ENCODE measurements around the gene LARGE1.

Gene LARGE1

GRCh38 chr22:33275073-33275443 is 645.2 kb downstream of the LARGE1 start:
- Histone ChIP-seq H3K4me1 (ENCODE audit: control insufficient read depth, insufficient read depth, low read length) (peaks cover 16% of the 10 kb centered on the region), H3K9me3 (ENCODE audit: control insufficient read depth, low read length) (no peaks in the 10 kb centered on the region), H3K27me3 (replicated peaks; ENCODE audit: control insufficient read depth, insufficient read depth, low read length) (no peaks in the 10 kb centered on the region), H3K9ac (ENCODE audit: low read length) (no peak overlapping the region), H3K4me3 (ENCODE audit: low read length) (no peak overlapping the region), H3K36me3 (ENCODE audit: control insufficient read depth, insufficient read depth, low read length, severe bottlenecking) (peaks cover 11% of the 10 kb centered on the region)
- no peak for DNase-seq (ENCODE audit: low read depth)

GRCh38 chr22:33274214-33275072 is 645.8 kb downstream of the LARGE1 start:
- Histone ChIP-seq H3K4me1 (ENCODE audit: control insufficient read depth, insufficient read depth, low read length) (peaks cover 16% of the 10 kb centered on the region), H3K9ac (ENCODE audit: low read length) (no peak overlapping the region), H3K9me3 (ENCODE audit: control insufficient read depth, low read length) (no peaks in the 10 kb centered on the region), H3K4me3 (ENCODE audit: low read length) (no peak overlapping the region), H3K27me3 (replicated peaks; ENCODE audit: control insufficient read depth, insufficient read depth, low read length) (no peaks in the 10 kb centered on the region), H3K36me3 (ENCODE audit: control insufficient read depth, insufficient read depth, low read length, severe bottlenecking) (peaks cover 11% of the 10 kb centered on the region)
- peak; percentile 7 for DNase-seq (ENCODE audit: low read depth)

DNA sequence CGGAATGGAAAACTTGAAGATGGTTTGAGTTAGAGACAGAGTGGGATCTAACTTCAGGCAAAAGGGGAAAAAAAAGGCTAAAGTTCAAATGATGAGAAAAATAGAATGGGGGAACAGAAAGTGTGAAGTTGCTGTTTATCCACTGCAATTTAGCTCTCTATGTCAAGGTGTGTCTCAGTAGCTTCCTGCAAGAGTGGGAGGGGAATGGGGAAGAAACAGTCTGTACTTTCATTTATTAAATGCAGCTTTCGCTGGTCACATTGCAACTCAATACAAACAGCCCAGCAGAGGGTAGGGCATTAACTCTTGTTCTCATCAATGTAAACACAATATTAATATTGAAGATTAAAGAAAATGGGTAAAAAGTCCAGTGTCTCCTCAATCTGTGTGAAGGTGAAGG is 647.4 kb downstream of the LARGE1 start:
- Histone ChIP-seq H3K9ac (ENCODE audit: low read length) (no peak overlapping the region), H3K4me1 (ENCODE audit: control insufficient read depth, insufficient read depth, low read length) (peaks cover 16% of the 10 kb centered on the region), H3K36me3 (ENCODE audit: control insufficient read depth, insufficient read depth, low read length, severe bottlenecking) (peaks cover 11% of the 10 kb centered on the region), H3K4me3 (ENCODE audit: low read length) (no peak overlapping the region), H3K27me3 (replicated peaks; ENCODE audit: control insufficient read depth, insufficient read depth, low read length) (no peaks in the 10 kb centered on the region), H3K9me3 (ENCODE audit: control insufficient read depth, low read length) (no peaks in the 10 kb centered on the region)
- DNase-seq (ENCODE audit: low read depth) = no peak

DNA sequence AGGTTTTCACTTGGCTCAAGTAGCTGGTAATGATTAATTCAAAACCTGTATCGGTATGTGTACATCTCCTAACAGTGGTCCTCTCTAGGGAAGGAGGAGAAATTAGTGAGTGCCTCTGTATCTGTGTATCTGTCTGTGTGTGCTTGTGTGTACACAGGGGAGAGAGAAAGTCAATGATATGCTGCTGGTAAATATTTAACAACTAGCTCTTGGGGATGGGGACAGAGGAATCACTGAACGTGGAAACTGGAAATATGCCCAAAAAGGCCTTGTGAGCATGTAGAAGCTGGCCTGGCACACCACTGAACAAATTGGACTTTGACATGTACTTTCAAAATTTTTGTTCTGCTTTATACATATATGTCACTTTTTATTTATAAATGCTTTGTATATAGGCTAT is 648.1 kb downstream of the LARGE1 start:
- Histone ChIP-seq H3K27me3 (replicated peaks; ENCODE audit: control insufficient read depth, insufficient read depth, low read length) (no peaks in the 10 kb centered on the region), H3K4me1 (ENCODE audit: control insufficient read depth, insufficient read depth, low read length) (peaks cover 16% of the 10 kb centered on the region), H3K4me3 (ENCODE audit: low read length) (no peak overlapping the region), H3K9ac (ENCODE audit: low read length) (no peak overlapping the region), H3K9me3 (ENCODE audit: control insufficient read depth, low read length) (no peaks in the 10 kb centered on the region), H3K36me3 (ENCODE audit: control insufficient read depth, insufficient read depth, low read length, severe bottlenecking) (peaks cover 10% of the 10 kb centered on the region)
- DNase-seq (ENCODE audit: low read depth) = no peak

DNA sequence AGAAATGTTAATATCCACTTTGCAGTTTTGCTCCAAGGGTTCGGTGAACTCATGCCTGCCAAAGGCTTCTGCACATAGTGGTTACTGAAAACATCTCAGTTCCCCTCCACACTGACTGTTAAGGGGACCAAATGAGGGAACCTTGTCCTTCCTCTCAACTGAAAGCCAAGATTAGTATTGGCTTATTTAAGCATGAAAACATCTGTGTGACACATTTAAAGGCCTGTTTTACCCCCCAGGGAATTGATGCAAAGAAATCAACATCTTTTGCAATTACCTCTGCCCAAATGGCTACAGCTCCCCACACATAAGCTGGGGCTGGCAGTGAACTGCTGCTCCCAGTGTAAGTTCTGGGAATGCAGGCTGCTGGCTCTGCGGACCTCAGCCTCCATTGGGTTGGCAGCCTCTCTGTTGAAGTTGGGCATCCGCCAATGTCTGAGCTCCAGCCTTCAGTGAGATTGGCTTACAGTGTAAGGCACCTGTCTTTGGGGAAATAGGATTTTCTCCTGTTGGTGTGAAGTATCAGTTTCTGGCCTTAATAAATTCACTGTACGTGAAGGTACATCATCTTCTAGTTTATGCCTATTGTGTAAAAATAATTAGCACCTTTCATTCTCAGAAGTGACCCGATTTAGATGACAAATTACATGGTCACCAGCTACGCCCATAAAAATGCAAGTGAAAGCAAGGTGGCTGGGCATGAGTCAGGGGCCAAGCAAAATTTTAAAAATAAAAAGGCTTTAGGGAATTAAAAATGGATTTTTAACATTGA is 648.7 kb downstream of the LARGE1 start:
- peaks cover 16% of the 10 kb centered on the region for H3K4me1 ChIP-seq (ENCODE audit: control insufficient read depth, insufficient read depth, low read length)
- no peaks in the 10 kb centered on the region for H3K27me3 ChIP-seq (replicated peaks; ENCODE audit: control insufficient read depth, insufficient read depth, low read length)
- H3K9ac ChIP-seq (ENCODE audit: low read length) = no peak overlapping the region
- no peak overlapping the region for H3K4me3 ChIP-seq (ENCODE audit: low read length)
- DNase-seq (ENCODE audit: low read depth) = peak; percentile 46
- H3K9me3 ChIP-seq (ENCODE audit: control insufficient read depth, low read length) = no peaks in the 10 kb centered on the region
- peaks cover 4% of the 10 kb centered on the region for H3K36me3 ChIP-seq (ENCODE audit: control insufficient read depth, insufficient read depth, low read length, severe bottlenecking)

GRCh38 chr22:33270596-33270995 is 649.7 kb downstream of the LARGE1 start:
- H3K9ac ChIP-seq (ENCODE audit: low read length) = no peak overlapping the region
- no peak for DNase-seq (ENCODE audit: low read depth)
- no peaks in the 10 kb centered on the region for H3K9me3 ChIP-seq (ENCODE audit: control insufficient read depth, low read length)
- peaks cover 16% of the 10 kb centered on the region for H3K4me1 ChIP-seq (ENCODE audit: control insufficient read depth, insufficient read depth, low read length)
- no peaks in the 10 kb centered on the region for H3K36me3 ChIP-seq (ENCODE audit: control insufficient read depth, insufficient read depth, low read length, severe bottlenecking)
- H3K27me3 ChIP-seq (replicated peaks; ENCODE audit: control insufficient read depth, insufficient read depth, low read length) = no peaks in the 10 kb centered on the region
- no peak overlapping the region for H3K4me3 ChIP-seq (ENCODE audit: low read length)

- no peak for DNase-seq (ENCODE audit: low read depth)
- no peak overlapping the region for H3K9ac ChIP-seq (ENCODE audit: low read length)
- H3K36me3 ChIP-seq (ENCODE audit: control insufficient read depth, insufficient read depth, low read length, severe bottlenecking) = no peaks in the 10 kb centered on the region
- H3K9me3 ChIP-seq (ENCODE audit: control insufficient read depth, low read length) = peaks cover 4% of the 10 kb centered on the region
- H3K4me3 ChIP-seq (ENCODE audit: low read length) = no peak overlapping the region
- H3K4me1 ChIP-seq (ENCODE audit: control insufficient read depth, insufficient read depth, low read length) = no peaks in the 10 kb centered on the region
- H3K27me3 ChIP-seq (replicated peaks; ENCODE audit: control insufficient read depth, insufficient read depth, low read length) = peaks cover 44% of the 10 kb centered on the region
Observed at GRCh38 chr22:33261699-33262098, 658.6 kb downstream of the LARGE1 start.

- H3K4me3 ChIP-seq (ENCODE audit: low read length) = no peak overlapping the region
- H3K27me3 ChIP-seq (replicated peaks; ENCODE audit: control insufficient read depth, insufficient read depth, low read length) = peaks cover 56% of the 10 kb centered on the region
- no peaks in the 10 kb centered on the region for H3K4me1 ChIP-seq (ENCODE audit: control insufficient read depth, insufficient read depth, low read length)
- H3K9me3 ChIP-seq (ENCODE audit: control insufficient read depth, low read length) = peaks cover 4% of the 10 kb centered on the region
- H3K36me3 ChIP-seq (ENCODE audit: control insufficient read depth, insufficient read depth, low read length, severe bottlenecking) = no peaks in the 10 kb centered on the region
- no peak for DNase-seq (ENCODE audit: low read depth)
- H3K9ac ChIP-seq (ENCODE audit: low read length) = no peak overlapping the region
Observed at GRCh38 chr22:33260498-33260897, 659.8 kb downstream of the LARGE1 start.

DNA sequence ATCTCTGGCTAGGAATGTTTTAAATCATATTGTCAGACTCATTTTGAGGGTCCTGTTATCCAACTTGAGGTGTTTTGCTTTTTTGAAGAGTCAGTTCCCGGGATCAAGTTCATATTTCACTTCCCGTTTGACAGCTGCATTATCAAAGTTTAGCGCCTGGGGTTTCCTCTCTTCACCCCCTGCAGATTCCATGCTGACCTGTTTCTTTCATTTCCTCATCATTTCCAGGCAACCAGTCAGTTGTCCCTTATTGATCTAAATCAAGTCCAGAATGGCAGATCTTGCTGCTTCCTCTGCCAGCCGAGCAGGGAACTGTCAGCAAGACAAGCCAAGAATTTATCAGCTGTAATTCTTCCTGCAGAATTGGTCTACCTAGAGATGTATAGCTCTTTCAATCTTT is 664.5 kb downstream of the LARGE1 start:
- H3K36me3 ChIP-seq (ENCODE audit: control insufficient read depth, insufficient read depth, low read length, severe bottlenecking) = no peaks in the 10 kb centered on the region
- no peak overlapping the region for H3K9ac ChIP-seq (ENCODE audit: low read length)
- H3K27me3 ChIP-seq (replicated peaks; ENCODE audit: control insufficient read depth, insufficient read depth, low read length) = peaks cover 39% of the 10 kb centered on the region
- H3K4me1 ChIP-seq (ENCODE audit: control insufficient read depth, insufficient read depth, low read length) = no peaks in the 10 kb centered on the region
- no peaks in the 10 kb centered on the region for H3K9me3 ChIP-seq (ENCODE audit: control insufficient read depth, low read length)
- no peak for DNase-seq (ENCODE audit: low read depth)
- no peak overlapping the region for H3K4me3 ChIP-seq (ENCODE audit: low read length)

DNA sequence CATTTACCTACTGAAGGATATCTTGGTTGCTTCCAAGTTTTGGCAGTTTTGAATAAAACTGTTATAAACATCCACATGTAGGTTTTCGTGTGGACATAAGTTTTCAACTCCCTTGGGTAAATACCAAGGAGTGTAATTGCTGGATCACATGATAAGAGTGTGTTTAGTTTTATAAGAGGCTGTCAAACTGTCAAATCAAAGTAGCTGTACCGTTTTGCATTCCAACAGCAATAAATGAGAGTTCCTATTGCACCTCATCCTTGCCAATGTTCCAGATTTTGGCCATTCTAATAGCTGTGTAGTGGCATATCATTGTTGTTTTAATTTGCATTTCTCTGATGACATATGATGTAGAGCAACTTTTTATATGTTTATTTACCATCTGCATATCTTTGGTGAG is 671.3 kb downstream of the LARGE1 start:
- no peak for DNase-seq (ENCODE audit: low read depth)
- H3K9ac ChIP-seq (ENCODE audit: low read length) = no peak overlapping the region
- peaks cover 21% of the 10 kb centered on the region for H3K4me1 ChIP-seq (ENCODE audit: control insufficient read depth, insufficient read depth, low read length)
- peaks cover 6% of the 10 kb centered on the region for H3K9me3 ChIP-seq (ENCODE audit: control insufficient read depth, low read length)
- H3K27me3 ChIP-seq (replicated peaks; ENCODE audit: control insufficient read depth, insufficient read depth, low read length) = peaks cover 12% of the 10 kb centered on the region
- no peak overlapping the region for H3K4me3 ChIP-seq (ENCODE audit: low read length)
- H3K36me3 ChIP-seq (ENCODE audit: control insufficient read depth, insufficient read depth, low read length, severe bottlenecking) = no peaks in the 10 kb centered on the region

DNA sequence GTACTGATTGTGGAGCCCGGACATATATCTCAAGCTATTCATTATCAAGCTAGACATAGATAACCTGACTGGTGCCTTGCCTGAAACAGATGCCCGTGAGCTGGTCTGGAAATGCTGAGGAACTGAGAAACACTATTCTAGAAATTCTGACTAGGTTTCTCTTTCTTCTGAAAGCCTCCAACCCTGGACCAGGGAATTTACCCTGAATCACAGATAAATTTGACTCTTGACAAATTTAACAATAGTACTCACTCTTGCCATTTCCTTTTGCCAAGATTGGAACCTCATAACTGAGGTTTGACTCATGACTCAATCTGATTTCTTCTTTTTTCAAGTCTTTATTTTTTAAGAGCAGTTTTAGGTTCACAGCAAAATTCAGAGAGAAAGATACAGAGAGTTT is 672.5 kb downstream of the LARGE1 start:
- H3K27me3 ChIP-seq (replicated peaks; ENCODE audit: control insufficient read depth, insufficient read depth, low read length) = peaks cover 12% of the 10 kb centered on the region
- no peak overlapping the region for H3K4me3 ChIP-seq (ENCODE audit: low read length)
- peaks cover 21% of the 10 kb centered on the region for H3K4me1 ChIP-seq (ENCODE audit: control insufficient read depth, insufficient read depth, low read length)
- H3K9ac ChIP-seq (ENCODE audit: low read length) = no peak overlapping the region
- peak; percentile 57 for DNase-seq (ENCODE audit: low read depth)
- H3K9me3 ChIP-seq (ENCODE audit: control insufficient read depth, low read length) = peaks cover 6% of the 10 kb centered on the region
- no peaks in the 10 kb centered on the region for H3K36me3 ChIP-seq (ENCODE audit: control insufficient read depth, insufficient read depth, low read length, severe bottlenecking)

Data from adipocyte (in vitro differentiated cells).